HepG2 (cell line): Measurements from ENCODE around the gene ATAD3C. TPM values are rescaled to one million over a fixed set of nuclear protein-coding genes. Genes with fewer than 3 reads are reported as not detected.
A peak's percentile ranks its signal among the peaks of the same experiment; 100 is the strongest.

Experiments
- GRHL1 ChIP-seq: sonication (generic); formaldehyde crosslinking; conservative IDR thresholded peaks from 2 replicates; pipeline ENCODE4 v1.8.0; 2022; ENCODE audit warnings: missing genetic modification reagents
- HNRNPL ChIP-seq: fragments of 200-400 bp; formaldehyde crosslinking; IDR thresholded peaks from 2 replicates; pipeline ENCODE4 v1.6.1; 2017; ENCODE audit warnings: mild to moderate bottlenecking, low read depth, low read length
- IKZF1 ChIP-seq: fragments of 450-650 bp; IDR thresholded peaks from 2 replicates; pipeline ENCODE4 v1.7.1; 2016
- KAT7 ChIP-seq: IDR thresholded peaks from 2 replicates; pipeline ENCODE4 v1.6.1; 2018; ENCODE audit warnings: borderline replicate concordance, missing compliant biosample characterization
- MTA3 ChIP-seq: sonication (generic); formaldehyde crosslinking; IDR thresholded peaks from 2 replicates; pipeline ENCODE4 v1.4.0; 2020; ENCODE audit warnings: missing genetic modification reagents
- NAIF1 ChIP-seq: sonication (generic); formaldehyde crosslinking; IDR thresholded peaks from 2 replicates; pipeline ENCODE4 v1.5.0; 2020; ENCODE audit warnings: mild to moderate bottlenecking, missing genetic modification reagents, borderline replicate concordance
- NFYC ChIP-seq: IDR thresholded peaks from 2 replicates; pipeline ENCODE4 v1.6.1; 2016; ENCODE audit warnings: missing genetic modification reagents, missing compliant biosample characterization
- PRPF4 ChIP-seq: fragments of 200-400 bp; formaldehyde crosslinking; IDR thresholded peaks from 2 replicates; pipeline ENCODE4 v1.6.1; 2016; ENCODE audit warnings: low read length, low read depth; ENCODE audit not compliant: poor library complexity, severe bottlenecking
- SP140L ChIP-seq: sonication (generic); formaldehyde crosslinking; IDR thresholded peaks from 2 replicates; pipeline ENCODE4 v1.4.0; 2020; ENCODE audit warnings: missing genetic modification reagents, borderline replicate concordance
- YY1 ChIP-seq: IDR thresholded peaks from 2 replicates; pipeline ENCODE4 v1.6.1; 2011; ENCODE audit warnings: low read length, low read depth, moderate library complexity, mild to moderate bottlenecking; ENCODE audit not compliant: insufficient read depth, insufficient replicate concordance
- ZNF20 ChIP-seq: sonication (generic); formaldehyde crosslinking; IDR thresholded peaks from 2 replicates; pipeline ENCODE4 v1.4.0; 2020; ENCODE audit warnings: mild to moderate bottlenecking, moderate library complexity, missing genetic modification reagents
- ZNF326 ChIP-seq: sonication (generic); formaldehyde crosslinking; IDR thresholded peaks from 2 replicates; pipeline ENCODE4 v1.4.0; 2020; ENCODE audit warnings: missing genetic modification reagents, borderline replicate concordance
- ZNF432 ChIP-seq: sonication (generic); formaldehyde crosslinking; IDR thresholded peaks from 2 replicates; pipeline ENCODE4 v1.5.0; 2020; ENCODE audit warnings: missing genetic modification reagents, mild to moderate bottlenecking, borderline replicate concordance
- ZNF615 ChIP-seq: sonication (generic); formaldehyde crosslinking; IDR thresholded peaks from 2 replicates; pipeline ENCODE4 v1.5.0; 2020; ENCODE audit warnings: mild to moderate bottlenecking, missing genetic modification reagents, borderline replicate concordance
- ZNF639 ChIP-seq: conservative IDR thresholded peaks from 2 replicates; pipeline ENCODE4 v1.6.1; 2018; ENCODE audit warnings: missing genetic modification reagents
- ZNF784 ChIP-seq: sonication (generic); formaldehyde crosslinking; IDR thresholded peaks from 2 replicates; pipeline ENCODE4 v1.5.1; 2020; ENCODE audit warnings: missing genetic modification reagents, mild to moderate bottlenecking, borderline replicate concordance
- polyA plus RNA-seq, 8 experiments: library from polyadenylated mRNA; depleted of rRNA in 3 of 8; stranded (reverse) in 7 of 8; unstranded in 1 of 8; fragments of >200 nt; fragmentation: Illumina TruSeq in 4 of 8; extraction: Trizol in 4 of 8; gene quantifications; 2 replicates each; pipeline versions ENCODE4 v1.2.1 to v1.2.3, GENCODE V29; 2011 to 2016; ENCODE audit warnings: low read depth in 4 of 8, missing spikeins in 1 of 8, mixed read lengths in 1 of 8; ENCODE audit not compliant: insufficient read depth in 1 of 8
- total RNA-seq, 5 experiments: library from RNA; depleted of rRNA; stranded (reverse); fragments of >200 nt; fragmentation: Illumina TruSeq; extraction: Trizol; gene quantifications; 2 replicates each; pipeline ENCODE4 v1.2.3, GENCODE V29; 2016; ENCODE audit warnings: low read depth in 1 of 5
- TF ChIP-seq, protein P1 (sequence below): sonication (generic); formaldehyde crosslinking; IDR thresholded peaks from 2 replicates; pipeline ENCODE4 v1.8.1; 2023; ENCODE audit warnings: missing genetic modification reagents, mild to moderate bottlenecking, borderline replicate concordance
- TF ChIP-seq, protein P2 (sequence below), 2 experiments: sonication (generic) in 1 of 2; formaldehyde crosslinking in 1 of 2; IDR thresholded peaks; 2 replicates each; pipeline versions ENCODE4 v1.4.0 to v1.6.1; 2018 to 2020; ENCODE audit warnings: missing genetic modification reagents in 2 of 2, borderline replicate concordance in 1 of 2, low read depth in 1 of 2, mild to moderate bottlenecking in 1 of 2, missing biosample characterization in 1 of 2
- TF ChIP-seq, protein P3 (sequence below): IDR thresholded peaks from 2 replicates; pipeline ENCODE4 v1.6.1; 2016; ENCODE audit warnings: control low read depth

ATAD3C gene
- total and polyA plus RNA-seq, 2 of the 13 experiments (the other 11 are each of a cell fraction or from before 2014, with no cell fraction given): 2.4 to 3.2 TPM

GRCh38 chr1:1430114-1430982, 19.1 kb upstream of the ATAD3C start (continued):
- no peak for TF ChIP-seq GRHL1 (CRISPR knock-in tag)
- TF ChIP-seq NAIF1 (CRISPR knock-in tag): 0 out of 2 replicates have a peak, but pooled peaks have one; percentile 18
- TF ChIP-seq KAT7 (CRISPR knock-in tag): peak; percentile 53; the same call in 1 of the 2 replicates
- TF ChIP-seq, protein P1, sequence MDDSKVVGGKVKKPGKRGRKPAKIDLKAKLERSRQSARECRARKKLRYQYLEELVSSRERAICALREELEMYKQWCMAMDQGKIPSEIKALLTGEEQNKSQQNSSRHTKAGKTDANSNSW (CRISPR knock-in tag): no peak
- no peak for TF ChIP-seq IKZF1
- TF ChIP-seq, protein P2, sequence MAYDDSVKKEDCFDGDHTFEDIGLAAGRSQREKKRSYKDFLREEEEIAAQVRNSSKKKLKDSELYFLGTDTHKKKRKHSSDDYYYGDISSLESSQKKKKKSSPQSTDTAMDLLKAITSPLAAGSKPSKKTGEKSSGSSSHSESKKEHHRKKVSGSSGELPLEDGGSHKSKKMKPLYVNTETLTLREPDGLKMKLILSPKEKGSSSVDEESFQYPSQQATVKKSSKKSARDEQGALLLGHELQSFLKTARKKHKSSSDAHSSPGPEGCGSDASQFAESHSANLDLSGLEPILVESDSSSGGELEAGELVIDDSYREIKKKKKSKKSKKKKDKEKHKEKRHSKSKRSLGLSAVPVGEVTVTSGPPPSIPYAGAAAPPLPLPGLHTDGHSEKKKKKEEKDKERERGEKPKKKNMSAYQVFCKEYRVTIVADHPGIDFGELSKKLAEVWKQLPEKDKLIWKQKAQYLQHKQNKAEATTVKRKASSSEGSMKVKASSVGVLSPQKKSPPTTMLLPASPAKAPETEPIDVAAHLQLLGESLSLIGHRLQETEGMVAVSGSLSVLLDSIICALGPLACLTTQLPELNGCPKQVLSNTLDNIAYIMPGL (CRISPR knock-in tag; IDR thresholded peaks at IDR 0.05; ENCODE audit: borderline replicate concordance in 1 of 2, low read depth in 1 of 2): peak in 1 of 2 experiments; percentile 60; a peak in 3 of 4 replicates
- no peak for TF ChIP-seq YY1
- peak; percentile 60; the same call in 1 of the 2 replicates for TF ChIP-seq ZNF326 (CRISPR knock-in tag)
- TF ChIP-seq MTA3 (CRISPR knock-in tag): no peak
- TF ChIP-seq, protein P3, sequence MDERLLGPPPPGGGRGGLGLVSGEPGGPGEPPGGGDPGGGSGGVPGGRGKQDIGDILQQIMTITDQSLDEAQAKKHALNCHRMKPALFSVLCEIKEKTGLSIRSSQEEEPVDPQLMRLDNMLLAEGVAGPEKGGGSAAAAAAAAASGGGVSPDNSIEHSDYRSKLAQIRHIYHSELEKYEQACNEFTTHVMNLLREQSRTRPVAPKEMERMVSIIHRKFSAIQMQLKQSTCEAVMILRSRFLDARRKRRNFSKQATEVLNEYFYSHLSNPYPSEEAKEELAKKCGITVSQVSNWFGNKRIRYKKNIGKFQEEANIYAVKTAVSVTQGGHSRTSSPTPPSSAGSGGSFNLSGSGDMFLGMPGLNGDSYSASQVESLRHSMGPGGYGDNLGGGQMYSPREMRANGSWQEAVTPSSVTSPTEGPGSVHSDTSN (CRISPR knock-in tag): no peak
- TF ChIP-seq PRPF4: no peak
- TF ChIP-seq NFYC: no peak
- TF ChIP-seq ZNF432: no peak
- no peak for TF ChIP-seq ZNF639 (CRISPR knock-in tag)
- TF ChIP-seq ZNF784: no peak
- TF ChIP-seq ZNF615 (CRISPR knock-in tag): no peak
- no peak for TF ChIP-seq HNRNPL
- no peak for TF ChIP-seq ZNF20
- TF ChIP-seq SP140L (CRISPR knock-in tag): no peak
